ENCODE results near the gene SENP2.

GRCh38 chr3:185647134-185647879 is 61.2 kb downstream of the SENP2 start:
- TF ChIP-seq CTCF (IDR thresholded peaks at IDR 0.05 in 2 of 3, conservative IDR thresholded peaks at IDR 0.05 in 1 of 3; ENCODE audit: control insufficient read depth in 2 of 3, extremely low read depth in 1 of 3, insufficient read depth in 1 of 3, low read depth in 3 of 3, low read length in 3 of 3) (no peak), BCLAF1 (IDR thresholded peaks at IDR 0.05) (no peak), MAX (IDR thresholded peaks at IDR 0.05; ENCODE audit: low read depth, low read length) (no peak), ETV6 (conservative IDR thresholded peaks at IDR 0.05 in 1 of 2, IDR thresholded peaks at IDR 0.05 in 1 of 2; ENCODE audit: borderline replicate concordance in 1 of 2, low read depth in 1 of 2) (no peak), NRF1 (conservative IDR thresholded peaks at IDR 0.05; ENCODE audit: low read depth, low read length) (no peak), TBL1XR1 (IDR thresholded peaks at IDR 0.05; ENCODE audit: low read depth, low read length) (no peak), ZZZ3 (IDR thresholded peaks at IDR 0.05; ENCODE audit: control insufficient read depth, insufficient read length, low read depth) (no peak), SUZ12 (IDR thresholded peaks at IDR 0.05; ENCODE audit: unreplicated experiment) (no peak), NR2C2 (IDR thresholded peaks at IDR 0.05; ENCODE audit: borderline replicate concordance, control insufficient read depth, insufficient read length, low read depth) (no peak), SUPT20H (IDR thresholded peaks at IDR 0.05; ENCODE audit: borderline replicate concordance, control insufficient read depth, low read depth, low read length) (no peak), ZBTB11 (CRISPR knock-in tag; IDR thresholded peaks at IDR 0.05) (no peak), POLR2A (IDR thresholded peaks at IDR 0.05; ENCODE audit: low read depth, low read length) (no peak), PKNOX1 (IDR thresholded peaks at IDR 0.05) (no peak)

Data from GM12878 (cell line).